Activated T-cell treated with anti-CD3 and anti-CD28 coated beads, Interleukin-2, amount 50 U/mL, for 4 hours (primary cell): ENCODE results near the gene KCNQ5. TPM values are rescaled to one million over a fixed set of nuclear protein-coding genes. Genes with fewer than 3 reads are reported as not detected.

ENCODE experiments used
- ATAC-seq, 2 donors: fragments of 200-7000 bp; cut with Tn5 transposase; one replicate each; pipeline ENCODE4 v1.10.0; 2021
- DNase-seq: peaks from one replicate; pipeline ENCODE4 v3.0.0-alpha.2; 2020
- H3K27me3 Mint-ChIP-seq: one replicate; pipeline ENCODE4 v1.8.0; 2021; ENCODE audit warnings: low read depth, mixed read lengths
- H3K36me3 Mint-ChIP-seq: one replicate; pipeline ENCODE4 v1.8.0; 2022; ENCODE audit warnings: mixed read lengths; ENCODE audit not compliant: insufficient read depth
- H3K4me1 Mint-ChIP-seq: one replicate; pipeline ENCODE4 v1.8.0; 2021; ENCODE audit warnings: low read depth, mixed read lengths
- H3K4me3 Mint-ChIP-seq: one replicate; pipeline ENCODE4 v1.8.0; 2021; ENCODE audit warnings: mild to moderate bottlenecking, moderate library complexity, mixed read lengths
- H3K9me3 Mint-ChIP-seq: one replicate; pipeline ENCODE4 v1.8.0; 2021; ENCODE audit warnings: mixed read lengths
- total RNA-seq, 3 donors: library from RNA; stranded (reverse); gene quantifications; one replicate each; pipeline ENCODE4 v1.2.1, GENCODE V29; 2021

KCNQ5 gene
- total RNA-seq, 3 donors from 2014 or later, result 9.7 to 13.1 (median 11.0) TPM

DNA sequence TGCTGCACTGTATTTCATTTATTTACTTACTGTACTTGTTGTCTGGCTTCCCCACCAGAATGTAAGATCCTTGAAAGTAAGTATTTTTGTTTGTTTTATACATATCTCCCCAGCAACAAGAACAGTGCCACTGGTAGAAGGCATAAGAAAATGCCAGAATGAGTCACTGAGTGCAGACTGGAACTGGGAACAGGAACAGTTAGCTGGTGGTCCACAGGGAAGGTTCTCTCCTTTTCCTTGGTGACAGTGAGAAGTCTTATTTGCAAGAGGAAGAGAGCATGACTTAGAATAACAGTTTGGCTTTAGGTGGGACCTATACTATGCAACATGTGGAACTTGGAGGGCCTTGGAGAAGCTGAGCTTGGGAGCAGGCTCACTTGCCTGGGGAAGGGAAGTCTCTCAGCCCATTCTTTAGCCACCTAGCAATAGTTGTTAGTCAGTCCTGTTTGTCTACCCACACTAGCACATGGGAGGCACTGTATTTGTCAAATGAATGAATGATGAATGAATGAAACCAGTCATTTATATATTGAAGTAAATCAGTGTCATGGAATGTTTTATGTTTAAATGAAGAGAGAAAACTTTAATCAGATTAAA is 203.5 kb downstream of the KCNQ5 start:
- ATAC-seq (peak; percentile 8 to 32), DNase-seq (no peak)
- Mint-ChIP-seq H3K4me3 (no peak overlapping the region), H3K36me3 (peaks cover 5% of the 10 kb centered on the region), H3K27me3 (no peaks in the 10 kb centered on the region), H3K4me1 (peaks cover 17% of the 10 kb centered on the region), H3K9me3 (peaks cover 3% of the 10 kb centered on the region)

DNA sequence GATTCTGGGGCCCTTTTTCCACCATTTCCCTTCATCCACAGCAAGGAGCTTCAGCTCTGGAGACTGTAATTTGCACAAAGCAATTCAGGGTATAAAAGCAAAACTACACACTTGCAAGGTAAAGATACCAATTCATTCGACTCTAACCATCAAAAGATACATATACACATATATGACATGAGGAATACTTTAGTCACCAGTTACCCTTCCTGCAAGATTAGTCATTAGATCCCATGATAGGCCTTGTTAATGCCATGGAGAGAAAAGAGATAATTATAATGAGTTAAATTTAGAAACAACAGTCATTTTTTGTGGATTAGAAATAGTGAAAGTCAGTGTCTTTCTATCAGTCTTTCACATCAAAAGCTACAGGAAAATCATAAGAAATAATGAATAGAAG is 204.2 kb downstream of the KCNQ5 start:
- peaks cover 5% of the 10 kb centered on the region for H3K36me3 Mint-ChIP-seq
- peaks cover 17% of the 10 kb centered on the region for H3K4me1 Mint-ChIP-seq
- H3K4me3 Mint-ChIP-seq, result no peak overlapping the region
- DNase-seq (no peak), ATAC-seq (peak; percentile 84 to 86)
- no peaks in the 10 kb centered on the region for H3K27me3 Mint-ChIP-seq
- H3K9me3 Mint-ChIP-seq, result peaks cover 3% of the 10 kb centered on the region

DNA sequence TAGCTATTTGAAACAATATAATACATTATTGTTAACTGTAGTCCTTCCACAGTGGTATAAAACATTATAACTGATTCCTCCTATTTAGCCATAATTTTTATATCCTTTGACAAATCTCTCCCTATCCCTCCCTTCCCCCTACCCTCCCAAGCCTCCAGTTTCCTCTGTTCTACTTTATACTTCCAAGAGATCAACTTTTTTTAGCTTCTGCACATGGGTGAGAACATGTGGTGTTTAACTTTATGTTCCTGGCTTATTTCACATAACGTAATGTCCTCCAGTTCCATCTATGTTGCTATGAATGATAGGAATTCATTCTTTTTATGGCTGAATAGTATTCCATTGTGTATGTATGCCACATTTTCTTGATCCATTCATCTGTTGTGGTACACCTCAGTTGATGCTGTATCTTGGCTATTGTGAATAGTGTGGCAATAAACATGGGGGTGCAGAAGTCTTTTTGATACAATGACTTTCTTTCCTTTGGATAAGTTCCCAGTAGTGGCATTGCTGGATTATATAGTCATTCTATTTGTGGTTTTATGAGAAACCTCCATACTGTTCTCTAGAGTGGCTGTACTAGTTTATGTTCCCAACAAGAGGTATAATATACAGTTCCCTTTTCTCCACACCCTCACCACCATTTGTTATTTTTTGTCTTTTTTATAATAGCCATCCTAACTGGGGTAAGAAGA is 205.0 kb downstream of the KCNQ5 start:
- Mint-ChIP-seq H3K36me3 (peaks cover 5% of the 10 kb centered on the region), H3K4me1 (peaks cover 17% of the 10 kb centered on the region), H3K9me3 (peaks cover 3% of the 10 kb centered on the region), H3K27me3 (no peaks in the 10 kb centered on the region), H3K4me3 (no peak overlapping the region)
- DNase-seq (no peak), ATAC-seq (no peak)

DNA sequence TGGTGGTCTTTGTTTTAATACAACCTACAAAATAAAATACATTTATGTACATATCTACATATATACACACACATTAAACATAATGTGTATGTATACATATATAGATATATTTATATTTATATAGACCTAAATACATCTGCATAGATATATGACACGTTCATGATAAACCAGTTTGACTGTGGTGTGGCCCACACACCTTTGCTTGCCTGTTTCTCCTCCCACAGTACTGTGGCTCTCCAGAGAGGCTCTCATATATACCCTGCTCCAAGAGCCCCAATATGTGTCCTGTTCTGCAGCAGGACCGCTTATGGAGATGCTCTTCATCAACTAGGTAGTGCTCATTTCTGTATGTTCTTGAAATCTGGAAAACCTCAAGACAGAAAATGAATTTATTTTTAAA is 207.0 kb downstream of the KCNQ5 start:
- DNase-seq, result no peak
- H3K9me3 Mint-ChIP-seq, result peaks cover 3% of the 10 kb centered on the region
- H3K27me3 Mint-ChIP-seq, result no peaks in the 10 kb centered on the region
- peaks cover 5% of the 10 kb centered on the region for H3K36me3 Mint-ChIP-seq
- ATAC-seq, result no peak
- no peak overlapping the region for H3K4me3 Mint-ChIP-seq
- H3K4me1 Mint-ChIP-seq, result peaks cover 17% of the 10 kb centered on the region

DNA sequence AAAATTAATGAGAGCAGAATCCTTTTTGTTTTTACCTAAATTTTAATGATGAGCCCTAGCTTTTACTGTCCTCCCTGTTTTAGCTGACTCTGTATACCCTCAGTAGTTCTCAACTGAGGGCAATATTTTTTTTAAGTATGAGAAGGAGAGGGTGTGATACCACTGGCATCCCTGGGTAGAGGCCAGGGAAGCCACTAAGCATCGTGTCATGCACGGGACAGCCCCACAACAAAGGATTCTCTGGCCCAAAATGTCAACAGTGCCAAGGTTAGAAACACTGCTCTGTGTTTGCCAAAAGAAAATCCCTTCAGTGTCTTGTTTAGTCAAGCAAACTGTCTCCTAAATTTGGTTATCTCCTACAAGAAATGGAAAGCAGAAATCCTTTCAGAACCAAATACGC is 210.4 kb downstream of the KCNQ5 start:
- Mint-ChIP-seq H3K4me3 (no peak overlapping the region), H3K27me3 (no peaks in the 10 kb centered on the region), H3K9me3 (peaks cover 3% of the 10 kb centered on the region), H3K4me1 (peaks cover 2% of the 10 kb centered on the region), H3K36me3 (peaks cover 5% of the 10 kb centered on the region)
- ATAC-seq, result no peak
- DNase-seq, result no peak

DNA sequence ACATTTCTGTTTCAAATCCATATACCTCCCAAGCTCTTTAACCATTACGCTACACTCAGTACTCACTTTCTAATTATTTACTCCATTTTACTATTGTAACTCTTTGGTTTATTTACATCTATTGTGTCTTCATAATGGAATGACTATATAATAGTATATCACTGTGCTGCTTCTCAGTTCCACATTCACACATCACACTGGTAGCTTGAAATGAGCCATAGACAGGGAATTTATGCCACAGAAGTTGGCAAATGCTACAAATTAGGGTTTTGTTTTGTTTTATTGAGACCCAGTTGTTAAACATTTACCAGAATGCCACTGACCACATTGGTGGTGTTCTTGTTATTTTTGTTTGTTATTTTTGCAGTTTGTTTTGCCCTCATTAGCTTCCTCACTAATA is 213.9 kb downstream of the KCNQ5 start:
- H3K36me3 Mint-ChIP-seq, result no peaks in the 10 kb centered on the region
- ATAC-seq (no peak), DNase-seq (no peak)
- H3K4me1 Mint-ChIP-seq, result no peaks in the 10 kb centered on the region
- H3K4me3 Mint-ChIP-seq, result no peak overlapping the region
- no peaks in the 10 kb centered on the region for H3K27me3 Mint-ChIP-seq
- peaks cover 2% of the 10 kb centered on the region for H3K9me3 Mint-ChIP-seq

DNA sequence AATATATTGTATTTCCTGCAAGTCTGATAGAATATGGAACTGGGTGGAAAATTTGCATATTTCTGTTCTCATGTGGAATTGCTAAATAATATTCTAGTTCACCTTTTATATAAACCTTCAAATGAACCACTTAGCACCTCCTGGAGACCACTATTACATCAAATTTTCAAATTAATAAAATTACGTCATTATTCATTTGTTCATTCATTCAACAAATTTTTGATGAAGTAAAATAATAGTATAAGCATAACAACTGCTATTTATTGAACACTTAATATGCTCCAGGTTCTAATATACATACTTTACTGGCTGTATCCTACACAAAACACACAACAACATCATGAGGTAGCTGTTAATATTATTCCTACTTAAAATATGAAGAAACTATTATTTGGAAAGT is 215.1 kb downstream of the KCNQ5 start:
- H3K9me3 Mint-ChIP-seq, result peaks cover 2% of the 10 kb centered on the region
- no peaks in the 10 kb centered on the region for H3K36me3 Mint-ChIP-seq
- H3K4me3 Mint-ChIP-seq, result no peak overlapping the region
- no peaks in the 10 kb centered on the region for H3K4me1 Mint-ChIP-seq
- DNase-seq (no peak), ATAC-seq (no peak)
- H3K27me3 Mint-ChIP-seq, result no peaks in the 10 kb centered on the region

DNA sequence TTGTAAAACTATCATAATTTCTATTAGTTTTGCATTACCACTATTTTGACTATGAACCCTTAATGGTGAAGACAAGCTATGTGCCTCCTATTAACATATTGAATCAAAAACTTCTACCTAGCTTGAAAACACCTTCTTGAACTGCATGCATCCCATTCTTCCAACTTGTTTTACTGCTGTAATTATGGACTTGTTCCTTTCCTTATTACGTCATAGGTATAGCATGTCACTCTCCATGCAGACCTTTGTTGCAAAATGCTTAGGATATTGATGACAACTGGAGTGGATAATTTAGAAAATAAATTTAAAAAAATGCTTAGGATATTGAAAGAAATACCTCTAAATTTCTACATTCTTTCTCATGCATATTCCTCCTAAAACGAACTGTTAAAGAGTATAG is 219.3 kb downstream of the KCNQ5 start:
- ATAC-seq, result no peak
- Mint-ChIP-seq H3K4me3 (no peak overlapping the region), H3K9me3 (peaks cover 2% of the 10 kb centered on the region), H3K27me3 (no peaks in the 10 kb centered on the region), H3K36me3 (no peaks in the 10 kb centered on the region), H3K4me1 (no peaks in the 10 kb centered on the region)
- no peak for DNase-seq

DNA sequence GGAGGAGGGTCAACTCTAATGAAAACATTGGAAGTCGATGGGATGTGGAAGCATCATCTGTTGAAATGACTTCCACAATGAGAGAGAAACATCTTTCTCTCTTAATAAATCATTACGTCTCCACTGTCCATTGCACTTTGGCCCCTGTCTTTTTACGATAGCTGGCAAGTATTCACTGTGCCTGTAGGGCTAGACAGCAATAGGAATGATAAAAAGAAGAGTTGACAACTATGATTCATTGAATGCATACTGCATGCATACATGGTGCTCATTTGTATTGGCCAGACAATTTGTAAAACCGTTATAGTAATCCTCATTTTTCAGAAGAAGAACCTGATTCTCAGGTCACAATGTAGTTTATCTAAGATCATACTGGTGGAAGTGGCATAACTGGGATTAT is 220.3 kb downstream of the KCNQ5 start:
- Mint-ChIP-seq H3K27me3 (no peaks in the 10 kb centered on the region), H3K9me3 (peaks cover 2% of the 10 kb centered on the region), H3K4me1 (no peaks in the 10 kb centered on the region), H3K4me3 (no peak overlapping the region), H3K36me3 (no peaks in the 10 kb centered on the region)
- ATAC-seq (no peak), DNase-seq (no peak)

DNA sequence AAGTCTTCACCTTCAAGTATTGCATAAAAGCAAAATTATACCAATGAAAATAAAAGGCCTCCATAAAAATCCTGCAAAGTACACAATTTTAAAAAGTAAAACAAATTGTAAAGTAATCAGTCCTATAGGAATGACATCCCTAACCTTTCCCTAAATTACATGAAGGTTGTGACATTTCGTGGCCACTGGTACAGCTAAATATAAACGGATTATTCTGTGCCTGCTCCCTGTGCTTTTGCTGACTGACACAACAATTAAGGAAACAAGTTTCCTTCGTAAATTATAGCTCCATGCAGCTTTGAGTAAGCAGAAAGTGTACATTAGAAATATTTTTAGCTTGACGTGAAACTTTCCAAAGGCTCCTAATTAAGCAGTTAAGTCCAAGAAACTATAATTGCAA is 222.8 kb downstream of the KCNQ5 start:
- Mint-ChIP-seq H3K4me3 (no peak overlapping the region), H3K4me1 (no peaks in the 10 kb centered on the region), H3K27me3 (no peaks in the 10 kb centered on the region), H3K9me3 (no peaks in the 10 kb centered on the region), H3K36me3 (no peaks in the 10 kb centered on the region)
- ATAC-seq (no peak), DNase-seq (no peak)

DNA sequence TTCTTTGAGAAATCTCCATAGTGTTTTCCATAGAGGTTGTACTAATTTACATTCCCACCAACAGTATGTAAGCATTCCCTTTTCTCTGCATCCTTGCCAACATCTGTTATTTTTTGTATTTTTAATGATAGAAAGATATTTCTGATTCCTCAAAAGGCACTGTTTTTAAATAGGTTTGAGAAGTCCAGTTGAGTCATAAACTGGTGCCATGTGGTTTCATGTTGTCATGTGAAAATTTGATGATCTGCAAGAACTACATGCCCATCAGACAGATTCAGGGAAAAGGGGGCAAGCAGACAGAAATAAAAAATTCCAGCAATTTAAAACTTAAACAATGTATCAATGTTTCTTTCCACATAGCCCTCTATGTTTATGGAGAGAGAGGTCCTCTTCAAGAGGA is 227.5 kb downstream of the KCNQ5 start:
- ATAC-seq (no peak), DNase-seq (no peak)
- Mint-ChIP-seq H3K4me1 (no peaks in the 10 kb centered on the region), H3K27me3 (no peaks in the 10 kb centered on the region), H3K9me3 (no peaks in the 10 kb centered on the region), H3K36me3 (peaks cover 2% of the 10 kb centered on the region), H3K4me3 (no peak overlapping the region)

DNA sequence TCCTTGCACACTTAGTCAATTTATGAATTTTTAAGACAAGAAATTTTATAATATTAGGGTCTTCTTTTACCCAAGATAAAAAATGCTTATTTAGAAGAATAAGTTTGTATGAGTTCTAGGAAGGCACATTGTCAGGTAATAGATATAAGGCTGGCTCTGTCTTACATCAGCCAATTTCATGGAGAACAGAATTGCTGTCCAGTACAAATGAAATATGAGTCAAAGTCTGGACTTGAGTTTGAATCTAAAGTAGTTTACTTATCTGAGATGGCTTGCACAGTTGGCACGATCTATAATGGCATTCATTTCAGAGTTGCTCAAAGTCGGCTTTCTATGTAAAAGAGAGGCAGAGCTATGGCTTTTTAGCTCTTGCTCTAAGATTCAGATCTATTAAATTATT is 228.2 kb downstream of the KCNQ5 start:
- Mint-ChIP-seq H3K4me3 (no peak overlapping the region), H3K9me3 (no peaks in the 10 kb centered on the region), H3K4me1 (no peaks in the 10 kb centered on the region), H3K27me3 (no peaks in the 10 kb centered on the region), H3K36me3 (peaks cover 2% of the 10 kb centered on the region)
- DNase-seq (no peak), ATAC-seq (no peak)

DNA sequence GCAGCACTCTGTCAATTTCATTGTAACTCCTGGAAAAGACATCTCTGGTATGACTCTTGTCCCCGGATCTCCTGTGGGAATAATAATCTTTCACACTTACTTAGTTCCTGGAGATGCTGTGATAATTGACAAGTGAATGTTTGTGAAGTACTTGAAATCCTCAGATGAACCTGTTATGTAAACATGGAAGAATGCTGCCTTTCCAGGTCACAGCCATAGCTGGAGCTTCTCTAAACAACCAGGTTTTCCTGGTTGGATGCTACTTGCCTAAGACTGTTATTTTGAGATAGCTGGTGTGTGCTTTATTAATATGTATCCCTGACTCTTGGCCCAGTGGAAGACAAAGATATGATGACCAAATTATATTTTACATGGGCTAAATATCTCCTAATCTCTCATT is 228.6 kb downstream of the KCNQ5 start:
- no peaks in the 10 kb centered on the region for H3K9me3 Mint-ChIP-seq
- H3K36me3 Mint-ChIP-seq, result peaks cover 2% of the 10 kb centered on the region
- no peaks in the 10 kb centered on the region for H3K27me3 Mint-ChIP-seq
- no peak overlapping the region for H3K4me3 Mint-ChIP-seq
- ATAC-seq (no peak), DNase-seq (no peak)
- no peaks in the 10 kb centered on the region for H3K4me1 Mint-ChIP-seq

DNA sequence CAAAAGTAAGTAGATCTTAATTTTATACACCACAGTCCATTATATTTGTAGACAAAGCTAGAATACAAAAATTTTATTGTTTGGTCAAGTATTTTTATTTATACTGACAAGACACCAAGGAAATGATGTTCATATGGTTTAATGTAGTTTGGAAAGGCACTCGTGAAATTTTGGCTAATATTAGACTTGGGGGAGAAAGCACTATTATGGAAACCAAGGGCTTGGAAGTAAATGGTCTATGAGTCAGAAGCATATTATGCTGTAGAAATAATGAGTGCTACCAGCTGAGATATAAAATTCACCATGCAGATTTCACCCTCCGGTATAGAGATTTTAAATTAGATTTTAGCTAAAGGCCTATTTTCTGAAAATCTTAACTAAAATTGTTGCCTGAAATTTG is 233.6 kb downstream of the KCNQ5 start:
- Mint-ChIP-seq H3K4me1 (no peaks in the 10 kb centered on the region), H3K27me3 (no peaks in the 10 kb centered on the region), H3K4me3 (no peak overlapping the region), H3K9me3 (no peaks in the 10 kb centered on the region), H3K36me3 (peaks cover 2% of the 10 kb centered on the region)
- DNase-seq (no peak), ATAC-seq (no peak)

DNA sequence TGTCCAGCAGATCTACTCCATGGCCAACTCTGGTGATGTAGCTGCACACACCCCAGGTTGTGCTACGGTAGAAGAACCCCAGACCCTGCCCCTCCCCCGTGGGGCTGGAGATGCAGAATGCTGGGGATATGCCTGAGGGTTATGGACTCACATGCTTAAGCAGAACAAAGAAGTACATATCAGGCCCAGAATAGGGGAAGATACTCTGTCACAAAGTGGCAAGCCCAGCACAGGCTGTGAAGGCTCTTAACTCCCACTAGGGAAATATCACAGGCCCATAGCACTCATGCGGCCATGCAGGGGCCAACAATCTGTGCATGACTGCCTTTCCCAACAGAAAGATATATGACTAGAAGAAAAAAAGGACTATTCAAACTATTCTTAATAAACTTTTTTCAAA is 234.9 kb downstream of the KCNQ5 start:
- no peak overlapping the region for H3K4me3 Mint-ChIP-seq
- H3K27me3 Mint-ChIP-seq, result no peaks in the 10 kb centered on the region
- ATAC-seq (no peak), DNase-seq (no peak)
- H3K9me3 Mint-ChIP-seq, result no peaks in the 10 kb centered on the region
- H3K4me1 Mint-ChIP-seq, result peaks cover 1% of the 10 kb centered on the region
- H3K36me3 Mint-ChIP-seq, result peaks cover 2% of the 10 kb centered on the region
